Spinal cord (tissue), 10 donors: ENCODE results near the gene SLC1A3. TPM values are rescaled to one million over a fixed set of nuclear protein-coding genes. Genes with fewer than 3 reads are reported as not detected.

ENCODE experiments used
- DNase-seq, 6 donors: peaks; one replicate each; pipeline versions ENCODE4 v3.0.0 to v3.0.0-alpha.2; 2013 to 2015; ENCODE audit warnings: low spot score in 6 of 6, low read depth in 4 of 6
- H3K27ac ChIP-seq: one replicate; pipeline ENCODE4 v1.5.1; 2013; ENCODE audit warnings: low read depth, low read length, control low read depth
- H3K27me3 ChIP-seq: one replicate; pipeline ENCODE4 v1.6.1; 2013; ENCODE audit warnings: low read length; ENCODE audit not compliant: control insufficient read depth, insufficient read depth
- H3K36me3 ChIP-seq: one replicate; pipeline ENCODE4 v1.6.1; 2013; ENCODE audit warnings: low read length; ENCODE audit not compliant: control insufficient read depth, insufficient read depth
- H3K4me1 ChIP-seq: one replicate; pipeline ENCODE4 v1.6.1; 2013; ENCODE audit warnings: low read length; ENCODE audit not compliant: control insufficient read depth, insufficient read depth
- H3K4me3 ChIP-seq: one replicate; pipeline ENCODE4 v1.5.1; 2013; ENCODE audit warnings: low read depth, low read length, control low read depth
- H3K9me3 ChIP-seq: one replicate; pipeline ENCODE4 v1.6.1; 2013; ENCODE audit warnings: low read length; ENCODE audit not compliant: control insufficient read depth, insufficient read depth
- WGBS: methylation state at CpG from one replicate; pipeline ENCODE4 v1.1.5; 2013; ENCODE audit warnings: missing lambda C conversion rate; ENCODE audit not compliant: insufficient coverage; 5-methylcytosine and 5-hydroxymethylcytosine counted together
- long read RNA-seq, 4 donors: transcript quantifications; one replicate each; lab custom pipeline, GENCODE V29; 2026
- polyA plus RNA-seq, 2 donors: library from polyadenylated mRNA; unstranded; fragments of 120-200 nt; gene quantifications; one replicate each; pipeline ENCODE4 v1.2.1, GENCODE V29; 2013; ENCODE audit not compliant: insufficient read length in 2 of 2
- total RNA-seq, 2 donors: library from RNA; depleted of rRNA in 1 of 2; stranded (reverse); fragments of 120-200 nt in 1 of 2; fragments of >200 nt in 1 of 2; gene quantifications; one replicate each; pipeline versions ENCODE4 v1.2.3 to v1.2.4, GENCODE V29; 2013 to 2014
- donor health status: healthy.

SLC1A3 gene
- total RNA-seq (100 to 1,000 TPM; 456 TPM), polyA plus RNA-seq (100 to 1,000 TPM; 473 to 738 TPM)
- long read RNA-seq, donor 1, full-length matches to known transcripts = 103 of 298 reads
- long read RNA-seq, donor 1, partial matches to known transcripts = 195 of 298 reads
- long read RNA-seq, donor 1, other reads (novel, unspliced or antisense) = 0 of 298 reads
- long read RNA-seq, donor 2, full-length matches to known transcripts = 109 of 168 reads
- long read RNA-seq, donor 2, partial matches to known transcripts = 48 of 168 reads
- long read RNA-seq, donor 2, other reads (novel, unspliced or antisense) = 11 of 168 reads
- long read RNA-seq, donor 3, full-length matches to known transcripts = 83 of 313 reads
- long read RNA-seq, donor 3, partial matches to known transcripts = 230 of 313 reads
- long read RNA-seq, donor 3, other reads (novel, unspliced or antisense) = 0 of 313 reads
- long read RNA-seq, donor 4, full-length matches to known transcripts = 5 of 5 reads
- long read RNA-seq, donor 4, partial matches to known transcripts = 0 of 5 reads
- long read RNA-seq, donor 4, other reads (novel, unspliced or antisense) = 0 of 5 reads

DNA sequence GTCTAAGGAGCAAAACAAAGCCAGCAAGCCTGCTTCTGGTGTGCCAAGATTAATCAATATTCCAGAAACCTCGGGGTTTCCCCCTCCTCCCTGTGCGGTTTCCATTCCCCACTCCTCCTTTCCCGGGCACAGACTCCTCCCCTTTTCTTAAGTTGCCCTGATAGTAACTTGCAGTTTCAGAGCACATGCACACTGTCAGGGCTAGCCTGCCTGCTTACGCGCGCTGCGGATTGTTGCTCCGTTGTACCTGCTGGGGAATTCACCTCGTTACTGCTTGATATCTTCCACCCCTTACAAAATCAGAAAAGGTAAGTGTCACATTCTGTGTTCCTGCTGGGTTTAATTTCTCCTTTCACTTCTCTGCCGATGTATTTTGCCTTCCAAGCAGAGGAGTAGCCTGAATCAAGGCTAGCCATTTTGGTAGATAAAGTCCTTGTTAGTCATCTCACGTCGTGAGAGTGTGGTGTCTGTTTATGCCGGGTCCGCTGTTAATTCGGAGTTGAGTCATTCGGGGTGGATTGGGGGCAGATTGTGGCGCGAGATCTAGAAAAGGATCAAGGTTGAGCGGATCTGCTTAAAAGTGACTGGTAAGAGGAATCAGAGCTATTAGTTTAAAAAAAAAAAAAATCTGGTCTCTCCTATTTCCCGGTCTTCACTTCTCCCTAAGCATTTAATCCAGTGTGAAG lies at the start of gene SLC1A3:
TSS of gene SLC1A3 (plus strand) at position 179 of the 686 bp plus-strand sequence. CDS start 1,818 bp downstream, outside the sequence.
- H3K4me1 ChIP-seq = peaks cover 7% of the 10 kb centered on the region
- peak within 1 kb of the TSS; percentile 95 for H3K27ac ChIP-seq
- 0% methylated on average over 14 of the region's 20 CpGs for WGBS
- H3K27me3 ChIP-seq = no peaks in the 10 kb centered on the region
- peak within 1 kb of the TSS; percentile 90 for H3K4me3 ChIP-seq
- peak; percentile 55 to 95 (median 81) for DNase-seq
- no peaks in the 10 kb centered on the region for H3K9me3 ChIP-seq
- no peaks in the 10 kb centered on the region for H3K36me3 ChIP-seq

DNA sequence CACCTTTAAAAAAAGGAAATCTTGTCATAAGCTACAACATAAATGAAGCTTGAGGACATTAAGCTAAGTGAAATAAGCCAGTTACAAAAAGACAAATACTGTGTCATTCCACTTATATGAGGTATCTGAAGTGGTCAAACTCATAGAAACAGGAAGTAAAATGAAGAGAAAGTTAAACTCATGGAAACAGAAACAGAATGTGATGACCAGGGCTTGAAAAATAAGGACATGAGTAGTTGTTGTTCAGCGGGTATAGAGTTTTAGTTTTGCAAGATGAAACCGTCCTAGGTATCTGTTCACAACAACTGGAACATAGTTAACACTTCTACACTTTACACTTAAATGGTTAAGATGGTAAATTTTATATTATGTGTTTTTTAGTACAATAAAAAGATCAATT lies 47.8 kb upstream of the SLC1A3 start:
- H3K4me1 ChIP-seq = no peaks in the 10 kb centered on the region
- no peaks in the 10 kb centered on the region for H3K36me3 ChIP-seq
- no peaks in the 10 kb centered on the region for H3K27me3 ChIP-seq
- no peak overlapping the region for H3K4me3 ChIP-seq
- no peaks in the 10 kb centered on the region for H3K9me3 ChIP-seq
- DNase-seq = no peak
- H3K27ac ChIP-seq = no peak overlapping the region
- no CpG with 5 or more reads among the region's 2 CpGs for WGBS

DNA sequence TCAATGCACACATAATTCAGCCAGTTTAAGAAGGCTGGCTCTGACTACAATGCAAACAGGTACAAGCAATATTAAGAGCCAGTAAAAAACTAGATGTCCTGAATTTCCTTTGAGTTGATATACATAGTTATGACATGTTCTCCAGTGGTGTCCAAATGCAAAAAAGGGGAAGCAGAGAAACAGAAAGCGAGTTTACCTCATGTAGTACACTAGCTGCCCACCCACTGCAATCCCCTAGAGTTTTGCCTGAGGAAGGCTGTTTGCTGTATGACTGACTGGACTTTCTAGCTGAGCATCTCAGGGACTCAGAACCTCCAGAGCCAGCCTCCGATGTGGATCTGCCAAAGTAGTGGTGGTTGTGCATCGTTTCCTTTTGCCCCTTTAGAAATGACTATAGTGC lies 44.8 kb upstream of the SLC1A3 start:
- WGBS = 83% methylated on average over 1 of the region's 3 CpGs
- Histone ChIP-seq H3K27ac (no peak overlapping the region), H3K4me3 (no peak overlapping the region)

DNA sequence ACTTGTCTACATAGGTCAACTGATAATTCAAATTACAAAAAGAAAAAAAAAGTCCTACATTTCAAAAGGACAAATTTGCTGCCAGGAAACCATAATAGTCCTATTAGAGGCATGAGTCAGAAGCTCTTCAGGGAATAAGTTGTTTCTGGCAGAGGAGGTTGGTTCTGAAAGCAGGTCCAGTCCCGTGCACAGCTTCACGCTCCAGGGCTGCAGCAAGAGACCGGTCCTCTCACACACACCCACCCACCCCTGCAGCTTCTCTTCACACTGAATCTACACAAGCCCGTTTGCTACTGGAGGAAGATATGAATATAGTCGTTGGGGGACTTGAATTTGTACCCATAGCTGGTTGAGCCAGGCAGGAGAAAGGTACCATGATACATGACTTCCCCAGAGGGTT lies 36.9 kb upstream of the SLC1A3 start:
- no CpG with 5 or more reads among the region's 5 CpGs for WGBS
- no peaks in the 10 kb centered on the region for H3K4me1 ChIP-seq
- H3K27me3 ChIP-seq = no peaks in the 10 kb centered on the region
- H3K36me3 ChIP-seq = no peaks in the 10 kb centered on the region
- H3K27ac ChIP-seq = peak overlapping the region; percentile 82
- peak in 1 of 6 donors; percentile 59 for DNase-seq
- H3K4me3 ChIP-seq = no peak overlapping the region
- H3K9me3 ChIP-seq = no peaks in the 10 kb centered on the region

More for the DNA sequence above, 44.8 kb upstream of the SLC1A3 start:
- DNase-seq = no peak
- H3K27me3 ChIP-seq = no peaks in the 10 kb centered on the region
- H3K9me3 ChIP-seq = no peaks in the 10 kb centered on the region
- no peaks in the 10 kb centered on the region for H3K36me3 ChIP-seq
- no peaks in the 10 kb centered on the region for H3K4me1 ChIP-seq

DNA sequence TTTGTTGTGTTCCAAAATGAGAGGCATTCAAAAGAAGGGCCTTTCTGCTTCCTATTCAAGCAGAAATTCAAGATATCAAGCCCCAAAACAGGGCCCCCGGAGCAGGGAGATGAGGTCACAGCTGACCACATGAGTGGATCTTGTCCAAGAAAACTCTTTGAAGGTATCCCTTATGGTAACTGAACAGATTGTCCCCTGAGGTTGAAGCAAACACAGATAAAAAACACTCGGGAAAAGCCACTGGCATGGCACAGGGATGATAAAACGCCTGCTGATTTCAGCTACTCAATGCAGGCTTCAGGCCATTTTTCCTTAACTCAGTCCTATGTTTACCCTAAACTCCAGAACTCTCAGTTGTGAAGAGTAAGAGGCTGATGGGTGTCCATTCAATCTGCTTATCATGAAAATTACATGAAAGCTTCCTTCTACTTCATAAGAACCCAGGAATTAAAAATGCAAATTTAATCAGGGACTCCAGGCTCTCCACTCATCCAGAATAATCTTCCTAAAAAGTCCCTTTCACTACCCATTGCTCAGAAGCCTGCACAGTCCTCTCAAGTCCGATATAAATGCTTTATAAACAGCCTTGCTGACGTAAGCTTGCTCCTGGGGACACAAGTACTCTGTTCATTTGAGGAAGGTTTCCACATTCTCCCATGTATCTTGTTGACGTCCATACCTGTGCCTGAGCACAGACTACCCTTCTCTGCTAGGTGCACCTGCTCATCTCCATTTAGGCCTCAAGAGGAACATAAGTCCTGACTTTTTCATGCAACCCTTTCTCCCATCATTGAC lies 35.9 kb upstream of the SLC1A3 start:
- WGBS = 44% methylated on average over 4 of the region's 6 CpGs
- no peaks in the 10 kb centered on the region for H3K36me3 ChIP-seq
- H3K27ac ChIP-seq = peak overlapping the region; percentile 82
- DNase-seq = peak in 2 of 6 donors; percentile 28 to 88
- H3K4me3 ChIP-seq = no peak overlapping the region
- H3K4me1 ChIP-seq = no peaks in the 10 kb centered on the region
- no peaks in the 10 kb centered on the region for H3K9me3 ChIP-seq
- no peaks in the 10 kb centered on the region for H3K27me3 ChIP-seq

DNA sequence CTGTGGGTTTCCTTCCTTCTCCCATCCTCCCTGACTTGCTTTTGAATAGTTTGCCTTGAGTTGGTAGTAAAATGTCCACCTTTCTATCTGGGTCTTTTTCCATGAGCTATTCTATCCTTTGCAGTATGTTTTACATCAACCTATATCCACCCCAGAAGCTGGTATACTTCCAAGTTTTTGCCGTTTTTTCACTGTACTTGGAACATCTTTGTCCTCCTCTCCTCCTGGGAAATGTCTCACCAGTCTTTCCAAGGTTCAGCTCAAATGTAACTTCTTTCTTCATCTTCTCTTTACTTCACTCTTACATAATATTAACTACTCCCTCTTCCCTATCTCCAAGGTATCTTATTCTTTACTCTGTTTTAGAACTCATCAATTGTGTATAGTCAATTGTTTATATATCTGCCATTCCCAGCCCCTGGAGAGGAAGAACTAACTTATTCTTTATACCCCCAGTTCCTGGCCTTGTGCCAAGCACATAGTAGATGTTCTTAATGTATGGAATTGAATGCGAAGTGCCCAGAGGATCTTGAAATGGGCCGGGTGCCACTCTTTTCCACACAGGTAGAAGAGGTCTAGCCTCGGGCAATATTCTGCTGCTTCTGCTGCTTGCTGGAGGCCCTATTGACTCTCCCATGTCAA lies 34.9 kb upstream of the SLC1A3 start:
- no peaks in the 10 kb centered on the region for H3K4me1 ChIP-seq
- no peak for DNase-seq
- 84% methylated on average over 4 of the region's 4 CpGs for WGBS

DNA sequence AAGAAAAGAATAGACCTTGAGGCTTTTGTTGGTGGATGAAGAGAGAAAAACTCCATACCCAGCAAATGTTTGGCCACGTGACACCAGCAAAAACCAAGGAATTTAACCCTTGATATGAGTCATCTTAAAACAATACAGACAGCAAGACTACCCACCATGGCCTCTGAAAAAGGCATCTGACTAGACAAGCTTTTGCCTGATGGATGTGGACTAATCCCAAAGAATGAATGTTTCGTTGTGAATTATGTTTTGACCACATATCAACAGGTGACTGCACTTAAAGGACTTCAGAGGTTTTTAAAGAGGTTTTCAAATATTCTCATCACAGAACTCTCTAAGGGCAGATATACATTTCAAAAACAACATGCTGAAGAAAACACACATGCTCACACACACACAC lies 33.0 kb upstream of the SLC1A3 start:
- H3K4me1 ChIP-seq = no peaks in the 10 kb centered on the region
- no peak overlapping the region for H3K27ac ChIP-seq
- no peak overlapping the region for H3K4me3 ChIP-seq
- no peak for DNase-seq
- no peaks in the 10 kb centered on the region for H3K9me3 ChIP-seq
- H3K36me3 ChIP-seq = no peaks in the 10 kb centered on the region
- WGBS = no CpG with 5 or more reads among the region's 2 CpGs
- H3K27me3 ChIP-seq = no peaks in the 10 kb centered on the region

More for the DNA sequence above, 34.9 kb upstream of the SLC1A3 start:
- Histone ChIP-seq H3K27ac (peak overlapping the region; percentile 82), H3K36me3 (no peaks in the 10 kb centered on the region), H3K27me3 (no peaks in the 10 kb centered on the region), H3K9me3 (no peaks in the 10 kb centered on the region), H3K4me3 (no peak overlapping the region)

DNA sequence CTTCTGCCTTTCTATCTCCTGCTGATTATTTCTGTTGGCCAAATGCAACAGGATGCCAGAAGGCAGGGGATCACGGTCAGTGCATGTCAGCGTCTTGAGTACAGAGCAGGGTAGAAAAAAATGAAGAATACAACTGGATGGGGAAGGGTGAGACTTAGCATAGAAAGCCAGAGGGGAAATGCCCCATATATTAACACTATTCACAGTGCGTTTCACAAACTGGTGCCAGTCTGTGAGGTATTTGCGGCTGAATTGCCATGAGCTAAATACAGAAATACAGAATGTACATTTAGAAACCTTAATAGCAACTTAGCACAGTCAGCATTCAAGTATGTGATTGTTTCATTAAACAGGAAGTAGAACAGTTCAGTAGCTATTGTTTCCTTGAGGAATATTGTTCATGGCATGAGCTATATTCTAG lies 31.0 kb upstream of the SLC1A3 start:
- Histone ChIP-seq H3K9me3 (no peaks in the 10 kb centered on the region), H3K27ac (peak overlapping the region; percentile 45), H3K27me3 (no peaks in the 10 kb centered on the region), H3K36me3 (no peaks in the 10 kb centered on the region), H3K4me3 (no peak overlapping the region), H3K4me1 (no peaks in the 10 kb centered on the region)
- DNase-seq = peak in 2 of 6 donors; percentile 10 to 60
- WGBS = no CpG with 5 or more reads among the region's 4 CpGs

DNA sequence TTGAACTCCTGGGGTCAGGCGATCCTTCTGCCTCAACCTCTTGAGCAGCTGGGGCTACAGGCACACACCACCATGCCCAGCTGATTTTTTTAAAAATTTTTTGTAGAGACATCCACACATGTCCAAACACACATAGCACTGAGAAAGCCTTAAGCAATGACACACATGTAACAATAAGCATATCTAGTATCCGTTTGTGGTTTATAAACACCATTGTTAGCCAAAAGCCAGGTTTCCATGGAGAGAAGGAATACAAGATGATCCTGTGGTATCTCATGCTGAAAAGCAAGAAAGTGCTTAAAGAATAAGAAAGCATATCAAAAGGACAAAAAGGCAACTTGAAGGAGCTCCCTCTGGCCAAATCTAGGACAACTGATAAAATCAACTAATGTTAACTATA lies 29.7 kb upstream of the SLC1A3 start:
- H3K9me3 ChIP-seq = no peaks in the 10 kb centered on the region
- H3K27ac ChIP-seq = no peak overlapping the region
- 55% methylated on average over 2 of the region's 2 CpGs for WGBS
- H3K36me3 ChIP-seq = no peaks in the 10 kb centered on the region
- H3K27me3 ChIP-seq = no peaks in the 10 kb centered on the region
- no peaks in the 10 kb centered on the region for H3K4me1 ChIP-seq
- H3K4me3 ChIP-seq = no peak overlapping the region
- DNase-seq = no peak
